Erythroblast (primary cell): ENCODE results near the gene NOX3.

ENCODE experiments used
- GATA1 ChIP-seq: IDR thresholded peaks from 2 replicates; pipeline ENCODE4 v1.6.1; 2011; ENCODE audit warnings: low read depth, mild to moderate bottlenecking, control low read depth, low read length, moderate library complexity
- POLR2A ChIP-seq: IDR thresholded peaks from 2 replicates; pipeline ENCODE4 v1.6.1; 2011; ENCODE audit warnings: mild to moderate bottlenecking, low read length

GRCh38 chr6:155442562-155442961 is 13.1 kb downstream of the NOX3 start:
- no peak for TF ChIP-seq POLR2A
- TF ChIP-seq GATA1: no peak
